Measurements from ENCODE around the gene SACM1L.

Gene SACM1L

DNA sequence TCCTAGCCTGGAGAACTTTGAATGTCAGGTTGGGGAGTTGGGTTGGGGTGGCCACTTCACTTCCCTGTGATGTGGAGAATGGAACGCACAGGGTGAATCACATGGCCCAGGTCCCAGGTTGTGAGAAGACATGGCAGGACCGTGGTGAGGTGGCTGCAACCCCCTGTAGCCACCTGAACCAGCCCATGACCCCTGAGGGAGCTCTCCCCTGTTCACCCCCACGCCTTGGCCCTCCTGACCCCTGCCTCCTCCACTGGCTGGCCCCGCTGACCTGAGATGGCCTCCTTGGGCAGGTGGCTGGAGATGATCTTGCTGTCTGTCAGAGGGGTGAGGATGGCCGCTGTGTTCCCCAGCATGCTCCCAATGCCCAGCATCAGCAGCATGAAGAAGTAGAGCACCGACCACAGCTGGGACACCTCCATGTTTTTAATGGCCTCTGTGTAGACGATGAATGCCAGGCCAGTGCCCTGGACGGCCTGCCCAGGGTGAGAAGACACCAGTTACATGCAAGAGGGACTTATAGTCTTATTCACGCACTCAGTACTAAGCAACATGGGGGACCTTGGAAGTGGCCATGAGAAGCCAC, 76.2 kb downstream of the SACM1L start:
- DNase-seq (ENCODE audit: low read depth in 2 of 2): no peak

DNA sequence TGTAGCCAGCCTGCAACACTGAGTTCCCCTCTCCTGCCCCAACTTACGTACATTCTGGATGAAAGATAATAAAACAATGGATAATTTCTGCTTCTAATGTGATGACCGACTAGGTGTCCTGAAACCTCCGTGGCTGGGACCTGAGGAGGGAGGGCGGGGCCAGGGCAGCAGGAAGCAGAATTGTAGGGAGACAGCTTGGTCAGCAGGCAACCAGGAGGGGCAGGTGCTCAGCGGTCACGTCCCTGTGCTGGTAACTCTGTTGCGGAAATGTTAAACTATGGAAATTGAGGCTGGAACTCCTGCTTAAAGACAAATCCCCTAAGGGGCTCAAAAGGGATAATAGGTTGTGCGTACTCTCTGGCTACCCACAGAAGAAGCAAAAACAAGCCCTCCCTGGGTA, 76.8 kb downstream of the SACM1L start:
- no peak for DNase-seq (ENCODE audit: low read depth in 2 of 2)

DNA sequence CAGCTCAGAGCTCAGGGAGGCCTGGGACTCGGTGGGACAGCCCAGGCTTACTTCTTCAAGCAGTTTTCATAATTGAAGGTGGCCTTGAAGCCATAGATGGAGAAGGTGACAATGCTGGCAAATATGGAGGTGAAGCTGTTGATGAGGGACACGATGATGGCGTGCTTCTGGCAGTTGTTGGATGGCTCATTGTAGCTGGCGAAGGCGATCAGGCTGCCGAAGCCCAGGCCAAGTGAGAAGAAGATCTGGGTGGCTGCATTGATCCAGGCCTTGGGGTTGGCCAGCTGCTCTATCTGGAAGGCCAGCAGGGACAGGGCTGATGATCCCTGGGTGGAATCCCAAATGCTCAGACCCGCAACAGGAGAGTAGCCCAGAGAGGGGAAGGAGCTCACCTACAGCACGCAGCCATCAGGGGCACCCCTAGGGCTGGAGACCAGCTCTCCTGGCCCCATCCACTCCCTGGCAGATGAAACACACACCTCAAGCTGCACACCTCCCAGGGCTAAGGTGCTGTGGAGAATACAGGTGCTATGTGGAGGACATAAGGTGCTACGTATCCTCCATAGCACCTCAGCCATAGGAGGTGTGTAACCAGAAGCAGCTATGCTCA, 82.1 kb downstream of the SACM1L start:
- no peak for DNase-seq (ENCODE audit: low read depth in 2 of 2)

DNA sequence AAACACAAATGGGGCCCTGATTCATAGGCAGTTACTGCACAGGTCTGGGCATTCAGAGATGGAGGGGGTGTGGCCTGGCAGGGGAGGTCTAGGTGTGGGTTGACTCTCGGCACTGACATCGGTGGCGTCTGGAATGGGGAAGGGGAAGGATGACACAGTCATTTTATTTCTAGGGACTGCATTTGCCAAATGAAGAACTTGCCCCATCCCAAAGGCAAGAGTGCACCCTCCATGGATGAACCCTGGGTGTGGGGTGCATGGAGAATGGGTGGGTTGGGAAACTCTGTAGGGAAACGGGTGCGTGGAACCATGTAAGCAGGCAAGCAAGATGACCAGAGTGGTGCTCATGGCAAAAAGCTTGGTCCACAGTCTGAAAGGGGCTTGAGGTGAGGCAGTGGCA, 82.6 kb downstream of the SACM1L start:
- DNase-seq (ENCODE audit: low read depth in 2 of 2): no peak

DNA sequence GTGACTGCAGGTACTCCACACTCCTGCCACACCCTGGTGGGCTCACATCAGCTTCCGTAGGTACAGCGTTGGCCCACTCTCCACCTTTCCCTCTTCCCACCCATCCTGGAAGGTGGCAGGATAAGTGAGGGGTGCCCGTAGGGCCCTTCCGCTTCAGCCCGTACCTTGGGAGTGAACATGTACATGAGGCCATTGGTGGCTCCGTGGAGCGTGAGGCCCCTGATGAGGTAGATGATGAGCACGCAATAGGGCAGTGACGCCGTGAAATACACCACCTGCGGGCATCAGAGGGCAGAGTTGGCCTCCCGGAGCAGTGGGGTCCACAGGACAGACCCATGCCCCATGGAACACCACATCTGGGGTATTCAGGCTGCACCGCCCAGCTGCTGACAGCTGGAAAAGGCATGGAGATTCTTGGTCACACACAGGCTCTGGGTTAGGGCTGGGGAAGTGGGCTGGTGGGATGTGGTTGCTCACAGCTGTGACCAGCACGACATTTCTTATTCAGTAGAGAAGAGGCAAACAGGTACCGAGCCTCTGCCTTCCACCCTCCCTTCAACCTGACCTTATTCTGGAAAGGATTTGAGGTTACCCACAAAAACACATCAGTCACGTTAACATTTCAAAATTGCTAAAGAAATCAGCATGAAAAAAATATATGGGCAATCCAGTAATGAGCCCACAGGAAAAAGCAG, 83.3 kb downstream of the SACM1L start:
- DNase-seq (ENCODE audit: low read depth in 2 of 2): peak in 1 of 2 donors; percentile 23

DNA sequence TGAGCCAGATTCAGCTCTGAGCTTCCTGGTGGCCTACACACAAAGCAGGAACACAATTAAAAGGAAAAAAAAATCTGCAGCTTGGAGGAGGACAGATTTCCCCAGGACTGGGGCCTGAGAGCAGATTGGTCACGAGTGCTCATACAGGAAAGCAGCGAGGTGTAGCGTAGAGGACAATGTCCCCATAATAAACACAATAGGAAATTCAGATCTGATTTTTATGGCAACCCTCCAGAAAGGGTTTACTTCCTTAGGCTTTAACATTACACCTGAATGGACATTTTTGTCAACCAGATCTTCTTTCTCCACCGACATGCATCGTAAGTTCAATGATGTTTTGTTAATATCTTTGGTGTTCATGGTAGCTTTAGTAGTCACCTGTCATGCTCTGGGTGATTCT, 83.9 kb downstream of the SACM1L start:
- DNase-seq (ENCODE audit: low read depth in 2 of 2): no peak

DNA sequence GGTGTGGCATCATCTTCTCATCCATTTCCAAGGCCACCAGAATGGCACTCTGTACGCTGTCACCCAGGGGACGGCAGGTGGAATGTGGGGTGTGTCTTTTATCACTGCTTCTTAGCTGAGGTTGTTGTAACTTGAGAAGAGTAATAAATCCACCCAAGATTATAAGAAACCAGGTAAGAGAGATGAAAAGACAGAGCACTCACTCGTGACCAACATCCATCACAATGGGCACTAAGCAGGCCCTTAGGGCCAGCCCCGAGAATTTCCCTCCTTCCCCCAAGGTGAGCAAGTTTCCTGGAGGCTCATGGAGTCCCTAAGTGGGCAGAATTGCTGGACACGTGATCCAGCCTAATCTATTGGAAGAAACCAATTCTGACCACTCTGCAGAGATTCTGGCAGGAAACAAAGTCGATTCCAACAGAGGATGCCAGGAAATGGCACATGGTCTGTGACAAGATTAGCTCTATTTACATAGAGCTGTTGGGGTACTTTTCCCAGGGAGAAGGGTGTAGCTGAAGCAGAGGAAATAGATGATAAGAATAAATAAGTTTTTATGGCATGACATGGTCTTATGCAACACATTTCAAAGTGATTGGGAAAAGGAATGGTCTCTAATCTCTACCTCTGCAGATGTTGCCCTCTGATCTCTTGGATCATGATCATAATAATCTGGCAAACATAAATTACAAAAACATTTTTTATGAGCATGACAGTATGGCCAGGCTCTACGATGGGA, 84.7 kb downstream of the SACM1L start:
- no peak for DNase-seq (ENCODE audit: low read depth in 2 of 2)

DNA sequence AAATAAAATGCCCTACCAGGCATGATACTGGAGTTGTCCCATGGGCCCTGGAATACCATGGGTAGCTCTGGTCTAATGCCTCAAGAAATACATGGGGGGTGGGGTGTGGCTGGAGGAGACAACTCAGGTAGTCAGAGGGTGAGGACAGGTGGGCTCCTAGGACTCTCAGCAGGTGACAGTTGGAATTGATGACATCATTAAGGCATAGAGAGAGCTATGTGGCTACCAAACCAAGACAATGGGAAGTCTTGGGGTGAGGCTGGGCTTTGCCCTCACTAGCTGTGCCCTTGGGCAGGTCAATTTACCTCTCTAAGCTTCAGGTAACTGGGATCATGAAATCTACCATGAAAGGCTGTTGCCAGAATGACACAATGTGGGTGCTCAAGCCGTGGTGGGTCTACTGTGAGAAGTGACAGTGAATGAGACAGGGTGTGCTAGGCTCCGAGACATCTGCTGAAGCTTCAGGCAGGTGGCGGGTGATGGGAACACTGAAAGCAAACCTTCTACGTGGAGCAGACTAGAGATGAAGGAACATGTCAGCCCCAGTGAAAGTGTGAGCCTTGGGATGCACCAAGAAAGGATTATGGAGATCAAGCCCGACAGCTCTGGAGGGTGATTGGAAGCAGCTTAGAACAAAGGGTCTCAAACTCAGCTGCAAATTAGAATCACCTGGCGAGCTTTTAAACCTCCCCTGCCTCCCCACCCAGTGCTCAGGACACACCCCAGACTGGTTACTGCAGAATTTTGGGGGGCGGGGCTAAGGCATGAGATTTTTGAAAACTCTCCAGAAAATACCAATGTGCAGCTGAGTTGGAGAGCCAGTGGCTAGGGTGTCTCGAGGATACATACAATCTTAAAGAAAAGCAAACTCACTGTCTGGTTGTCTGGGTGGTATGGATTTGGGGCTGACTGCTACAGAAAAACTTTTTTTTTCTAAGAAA, 85.7 kb downstream of the SACM1L start:
- DNase-seq (ENCODE audit: low read depth in 2 of 2): no peak

DNA sequence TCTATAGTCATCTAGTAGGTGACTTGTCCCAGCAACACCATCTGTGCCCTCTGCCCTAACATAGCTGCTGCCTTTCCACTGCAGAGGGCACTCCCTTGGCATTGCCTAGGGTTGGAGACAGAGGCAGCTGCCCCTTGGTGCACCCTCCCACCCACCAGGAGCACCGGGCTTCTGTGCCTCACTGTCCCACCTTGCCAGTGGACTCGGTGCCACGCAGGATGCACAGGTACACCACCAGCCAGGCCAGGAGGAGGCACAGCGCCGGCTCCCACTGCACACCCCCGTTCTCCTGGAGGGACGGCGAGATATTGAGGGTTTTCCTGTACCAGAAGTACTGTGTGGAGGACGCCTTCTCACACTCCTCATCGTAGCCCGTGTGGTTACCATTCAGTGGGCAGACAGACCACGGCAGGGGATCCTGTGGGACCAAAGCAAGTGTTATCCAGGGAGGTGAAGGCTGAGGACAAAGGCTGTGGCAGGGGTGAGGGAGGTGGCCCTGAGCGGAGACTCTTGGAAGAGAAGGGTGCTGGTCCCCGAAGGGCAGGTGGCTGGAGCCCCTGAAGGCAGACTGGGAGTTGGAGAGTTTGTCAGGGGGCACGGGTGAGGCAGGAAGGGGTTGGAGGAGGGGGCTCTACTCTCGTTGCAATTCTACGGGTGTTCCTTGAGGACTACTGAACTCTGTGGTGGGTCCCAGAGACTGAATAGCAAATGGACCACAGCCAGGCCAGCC, 86.5 kb downstream of the SACM1L start:
- DNase-seq (ENCODE audit: low read depth in 2 of 2): no peak

DNA sequence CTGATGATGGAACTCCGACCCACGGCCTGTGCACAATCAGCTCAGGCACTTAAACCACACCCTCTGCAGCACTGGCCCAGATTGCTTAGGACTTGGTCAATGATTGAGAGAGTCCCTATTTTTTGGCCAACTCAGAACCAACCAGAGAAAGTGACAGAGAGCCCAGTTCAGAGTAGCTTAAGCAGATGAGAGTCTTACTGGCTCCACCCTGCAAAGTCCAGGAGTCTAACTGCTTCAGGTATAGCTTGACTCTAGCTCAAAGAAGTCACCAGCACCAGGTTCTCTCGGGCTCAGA, 87.1 kb downstream of the SACM1L start:
- DNase-seq (ENCODE audit: low read depth in 2 of 2): no peak

DNA sequence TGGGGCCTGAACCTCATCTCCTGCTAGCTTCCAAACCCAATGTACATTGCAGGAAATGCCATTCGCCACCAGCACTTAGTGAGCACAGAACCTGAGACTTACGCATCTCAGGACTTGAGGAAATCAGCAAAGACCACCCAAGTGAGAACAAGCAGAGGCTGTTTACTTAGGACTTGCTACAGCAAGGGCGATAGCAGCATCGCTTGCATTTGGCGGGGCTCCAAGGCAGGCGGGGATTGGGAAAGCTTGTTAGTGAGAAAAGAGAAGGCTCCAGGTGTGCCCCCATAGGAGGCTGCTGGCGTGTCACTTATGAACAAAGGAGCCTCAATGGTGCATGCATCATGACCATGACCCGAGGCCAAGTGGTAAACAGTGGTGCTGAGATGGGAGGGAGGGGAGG, 87.4 kb downstream of the SACM1L start:
- no peak for DNase-seq (ENCODE audit: low read depth in 2 of 2)

DNA sequence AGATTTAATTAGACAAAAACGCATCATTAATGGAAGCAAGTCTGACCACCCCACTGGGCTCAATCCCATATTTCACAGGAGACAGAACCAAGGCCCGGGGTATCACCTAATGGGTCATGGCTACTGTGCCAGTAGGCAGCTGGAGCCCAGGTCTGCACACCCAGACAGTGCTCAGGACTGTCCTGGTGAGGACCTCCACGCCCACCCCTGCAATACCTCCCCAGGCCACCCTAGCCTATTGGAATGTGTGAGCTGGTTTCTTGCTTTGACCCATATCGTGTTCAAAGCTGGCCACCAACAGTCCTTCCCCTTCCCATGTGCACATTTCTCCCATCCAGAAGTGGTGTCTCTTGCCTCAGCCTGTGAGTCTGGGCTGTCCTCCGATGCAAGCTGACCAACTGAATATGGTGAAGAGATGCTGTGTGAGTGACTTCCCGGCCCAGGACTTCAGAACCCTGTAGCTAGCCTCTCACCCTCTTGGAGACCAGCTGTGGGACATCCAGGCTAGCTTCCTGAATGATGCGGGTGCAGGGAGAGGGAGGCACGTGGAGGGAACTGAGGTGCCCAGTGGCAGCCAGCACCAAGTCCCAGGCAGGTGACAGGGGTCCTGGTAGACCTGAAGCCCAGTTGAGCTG, 88.0 kb downstream of the SACM1L start:
- no peak for DNase-seq (ENCODE audit: low read depth in 2 of 2)

DNA sequence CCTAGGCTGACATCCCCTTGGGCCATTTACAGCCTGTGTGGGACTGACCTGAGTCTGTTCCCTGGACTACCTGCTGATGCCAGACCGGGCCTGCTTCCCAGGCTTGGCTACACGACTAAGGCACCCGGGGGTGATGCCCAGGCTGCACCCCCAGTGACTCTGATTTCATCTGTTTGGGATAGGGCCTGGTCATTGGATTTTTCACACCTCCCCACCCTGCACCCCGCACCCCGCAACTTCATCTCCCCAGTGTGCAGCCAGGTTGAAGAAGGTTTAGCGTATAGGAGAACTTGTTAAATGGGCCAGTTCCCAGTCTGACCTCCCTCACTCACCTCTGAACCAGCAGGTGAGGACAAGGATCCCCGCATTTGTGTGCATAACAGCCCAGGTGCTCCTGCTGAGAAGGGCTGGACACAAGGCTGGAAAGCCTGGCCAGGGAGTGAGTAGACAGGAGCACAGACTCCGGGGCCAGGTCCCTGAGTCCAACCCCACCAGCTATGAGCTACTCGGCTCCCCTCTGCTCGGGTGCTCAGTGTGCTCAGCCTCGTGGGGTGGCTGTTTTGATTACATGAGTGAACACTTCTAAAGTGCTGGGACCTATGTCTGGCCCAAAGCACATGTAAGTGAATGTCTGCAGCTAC, 88.7 kb downstream of the SACM1L start:
- no peak for DNase-seq (ENCODE audit: low read depth in 2 of 2)

DNA sequence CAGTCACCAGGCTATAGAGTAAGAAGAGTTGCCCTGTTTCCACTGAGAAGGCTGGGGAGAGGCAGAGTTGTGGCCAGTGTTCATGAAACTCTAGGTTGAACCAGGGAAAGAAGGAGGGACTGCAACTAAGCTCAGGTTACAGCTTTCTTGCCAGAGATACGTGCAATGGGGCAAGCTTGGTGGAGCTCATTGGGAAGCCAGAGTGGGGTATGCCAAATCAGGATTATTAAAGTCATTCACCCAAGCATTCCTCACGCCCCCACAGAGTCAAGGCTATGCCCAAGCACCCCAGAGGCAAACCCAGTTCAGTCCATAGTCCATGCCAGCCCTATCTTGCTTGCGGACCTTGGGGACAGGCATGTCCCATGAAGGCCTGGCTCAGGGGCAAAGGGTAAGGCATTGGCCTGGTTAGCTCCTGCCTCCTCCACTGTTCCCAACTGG, 89.6 kb downstream of the SACM1L start:
- DNase-seq (ENCODE audit: low read depth in 2 of 2): no peak

DNA sequence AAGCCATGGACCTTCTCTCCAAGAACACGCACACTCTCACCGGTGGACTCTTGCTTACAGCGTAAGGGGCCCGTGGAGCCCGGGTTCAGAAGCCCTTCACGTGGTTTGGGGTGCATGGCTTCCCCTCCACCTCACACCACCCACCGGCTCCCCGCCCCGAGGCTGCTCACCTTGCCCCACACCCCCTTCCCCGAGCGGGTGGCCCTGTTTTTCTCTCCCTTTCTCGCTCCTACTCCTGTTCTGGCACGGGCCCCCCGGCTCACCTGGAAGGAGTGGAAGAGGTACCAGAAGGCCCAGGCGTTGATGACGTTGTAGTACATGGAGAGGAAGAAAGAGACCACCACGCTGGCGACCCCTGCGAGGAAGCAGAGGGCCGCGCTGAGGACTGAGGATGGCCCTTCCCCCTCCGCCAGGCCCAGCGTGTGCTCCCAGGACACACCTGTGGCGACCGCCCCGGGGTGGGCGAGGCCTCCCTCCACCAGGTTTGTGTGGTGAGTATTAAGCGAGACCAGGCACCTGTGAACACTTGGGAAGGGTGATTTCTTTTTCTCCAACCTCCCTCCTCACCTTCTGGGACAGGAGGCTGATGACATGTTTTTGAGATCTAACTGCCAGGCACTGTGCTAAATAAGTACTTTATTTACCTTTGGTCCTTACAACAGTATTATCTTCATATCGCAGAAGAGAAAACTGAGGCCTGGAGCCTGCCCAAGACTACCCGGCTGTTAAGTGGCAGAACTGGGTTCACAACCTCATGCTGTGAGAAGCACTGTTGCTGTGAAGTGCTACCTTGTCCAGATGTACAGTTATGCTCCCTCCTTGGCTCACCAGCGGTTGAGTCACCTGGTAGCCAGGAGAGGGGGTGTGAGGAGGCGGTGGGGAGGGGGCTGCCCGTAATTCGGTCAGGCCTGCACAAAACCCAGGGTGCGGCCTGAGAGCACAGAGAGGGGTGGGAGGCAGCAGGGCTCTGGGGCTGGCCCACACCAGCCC, 90.8 kb downstream of the SACM1L start:
- DNase-seq (ENCODE audit: low read depth in 2 of 2): no peak

DNA sequence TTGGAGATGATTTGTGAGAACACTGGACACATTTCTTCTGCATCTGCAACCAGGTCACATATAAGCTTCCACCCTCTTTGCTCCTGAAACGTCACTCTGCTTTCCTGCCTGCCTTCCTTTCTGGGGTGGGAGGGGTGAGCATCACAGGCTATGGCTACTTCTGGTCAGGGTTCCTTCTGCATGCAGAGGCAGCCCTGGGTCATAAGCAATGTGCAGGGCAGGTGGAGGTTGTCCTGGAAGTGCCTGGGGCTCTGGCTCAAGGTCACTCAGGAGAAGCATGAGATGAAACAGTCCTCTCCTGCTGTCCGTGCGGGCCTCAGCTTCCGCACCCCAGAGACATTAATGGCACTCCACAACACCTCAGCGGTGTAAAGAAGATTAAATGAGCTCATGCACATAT, 92.1 kb downstream of the SACM1L start:
- no peak for DNase-seq (ENCODE audit: low read depth in 2 of 2)

DNA sequence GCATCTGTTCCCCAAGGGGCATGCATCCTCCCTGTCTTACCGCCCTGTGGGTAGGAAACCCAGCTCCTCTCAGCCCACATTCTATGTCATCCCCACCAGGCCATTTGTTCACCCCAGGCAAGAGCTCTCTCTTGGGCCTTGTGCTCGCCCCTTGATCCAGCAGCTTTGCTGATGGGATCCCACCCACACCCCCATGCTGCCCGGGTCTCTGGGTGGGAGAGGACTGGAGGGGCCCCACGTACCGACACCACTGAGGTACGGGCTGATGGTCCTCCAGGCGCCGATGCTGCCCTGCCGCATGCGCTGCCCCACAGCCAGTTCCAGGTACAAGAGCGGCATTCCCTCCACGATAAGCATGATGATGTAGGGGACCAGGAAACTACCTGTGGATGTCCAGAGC, 92.6 kb downstream of the SACM1L start:
- DNase-seq (ENCODE audit: low read depth in 2 of 2): no peak

DNA sequence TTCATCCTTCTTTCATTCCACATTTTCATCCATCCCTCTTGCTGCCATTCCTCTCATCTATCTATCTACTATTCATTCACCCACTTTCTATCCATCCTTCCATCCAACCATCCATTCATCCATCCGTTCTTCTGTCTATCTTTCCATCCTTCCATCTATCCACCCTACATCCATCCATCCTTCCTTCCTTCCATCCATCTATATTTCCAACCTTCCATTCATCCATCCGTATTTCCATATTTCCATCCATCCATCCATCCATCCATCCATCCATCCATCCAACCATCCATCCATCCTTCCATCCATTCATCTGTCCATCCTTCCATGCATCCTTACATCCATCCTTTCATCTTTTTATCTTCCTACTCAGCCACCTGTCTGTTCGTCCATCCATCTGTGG, 93.2 kb downstream of the SACM1L start:
- DNase-seq (ENCODE audit: low read depth in 2 of 2): no peak

DNA sequence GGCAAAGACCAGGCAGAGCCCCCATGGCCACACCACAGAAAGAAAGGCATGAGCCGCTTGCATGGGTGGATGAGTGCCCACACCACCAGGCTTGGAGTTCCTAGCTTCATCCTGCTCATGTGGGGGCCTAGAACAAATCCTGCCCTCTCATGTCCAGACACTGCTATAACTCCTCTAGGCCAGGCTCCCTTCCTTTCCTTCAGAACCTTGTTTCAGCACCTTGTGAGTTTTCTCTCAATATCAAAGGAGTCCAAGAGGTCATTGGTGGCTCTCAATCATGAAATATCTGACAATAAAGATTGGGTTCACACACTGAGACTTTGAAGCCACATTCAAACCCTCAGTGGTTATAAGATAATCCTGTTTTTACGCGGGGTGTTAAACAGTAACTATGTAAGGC, 94.5 kb downstream of the SACM1L start:
- no peak for DNase-seq (ENCODE audit: low read depth in 2 of 2)
